AG04450 (cell line): ENCODE data around the gene MAPK7. TPM values are rescaled to one million over a fixed set of nuclear protein-coding genes. Genes with fewer than 3 reads are reported as not detected.
A peak's percentile ranks its signal among the peaks of the same experiment; 100 is the strongest.

Source experiments
- CTCF ChIA-PET: fragments of 300-600, 350-600 bp; formaldehyde crosslinking; extraction: SDS; loops from one replicate; lab custom pipeline; 2022; ENCODE audit warnings: antibody characterized with exemption, inconsistent platforms; lab: Charles Lee
- POLR2A ChIA-PET: fragments of 350-600 bp; formaldehyde crosslinking; extraction: SDS; loops from one replicate; lab custom pipeline; 2021; ENCODE audit warnings: antibody characterized with exemption, inconsistent platforms; lab: Yijun Ruan, JAX
- DNase-seq: peaks from one replicate; pipeline ENCODE4 v3.0.0-alpha.2; 2011; ENCODE audit warnings: low read depth, low spot score
- H3K27ac ChIP-seq: one replicate; pipeline ENCODE4 v1.5.1; 2012; ENCODE audit warnings: low read depth, low read length, control low read depth
- H3K27me3 ChIP-seq: one replicate; pipeline ENCODE4 v1.6.0; 2012; ENCODE audit warnings: low read length; ENCODE audit not compliant: control insufficient read depth, insufficient read depth
- H3K4me3 ChIP-seq: 2 replicates; pipeline ENCODE4 v1.5.1; 2011; ENCODE audit warnings: mild to moderate bottlenecking, low read depth, low read length, control low read depth
- H3K9me3 ChIP-seq: 2 replicates; pipeline ENCODE4 v1.5.1; 2012; ENCODE audit warnings: low read length; ENCODE audit not compliant: control insufficient read depth, insufficient read depth
- CTCF ChIP-seq: IDR thresholded peaks from 2 replicates; pipeline ENCODE4 v1.5.1; 2011; ENCODE audit warnings: low read depth, low read length, control low read depth, inconsistent platforms
- polyA minus RNA-seq: library from RNA; depleted of rRNA, polyadenylated mRNA; stranded (reverse); fragments of >200 nt; gene quantifications from 2 replicates; pipeline ENCODE4 v1.2.3, GENCODE V29; 2011; rRNA and poly(A)+ RNA removed
- polyA plus RNA-seq: library from polyadenylated mRNA; depleted of rRNA; stranded (reverse); fragments of >200 nt; gene quantifications from 2 replicates; pipeline ENCODE4 v1.2.3, GENCODE V29; 2011; rRNA removed

Gene MAPK7
- polyA plus RNA-seq (6.2 and 11.0 TPM in 2 replicates), polyA minus RNA-seq (35.7 and 53.6 TPM in 2 replicates)

- no peaks in the 10 kb centered on the region for H3K27me3 ChIP-seq
- CTCF ChIA-PET = interaction anchor here (1.4 to 3.5 kb wide), 4 partner anchors 13 to 69 kb away, joined by 5 to 26 read pairs (median 15); partner anchors contain the start of gene B9D1
- no peak for TF ChIP-seq CTCF
These were observed at the start of gene MAPK7 for GRCh38 chr17:19378416-19379360. MAPK7 (plus strand) TSS chr17:19378498; CDS start chr17:19378901, 403 bp downstream.

GRCh38 chr17:19329136-19329535 lies 49.2 kb upstream of the MAPK7 start:
- no peak for DNase-seq
- no peaks in the 10 kb centered on the region for H3K27me3 ChIP-seq
- H3K9me3 ChIP-seq = no peaks in the 10 kb centered on the region; the same call in 1 of the 2 replicates
- ChIA-PET CTCF (interaction anchor here (0.6 to 2.3 kb wide), 3 partner anchors 34 to 184 kb away, joined by 3 to 7 read pairs (median 6); partner anchors contain the start of gene B9D1), POLR2A (interaction anchor here (1.2 to 1.5 kb wide), 2 partner anchors 25 to 80 kb away, joined by 3 read pairs; no protein-coding TSS in a partner anchor)
- H3K4me3 ChIP-seq = no peak overlapping the region
- H3K27ac ChIP-seq = no peak overlapping the region
- no peak for TF ChIP-seq CTCF

More at GRCh38 chr17:19378416-19379360, at the start of gene MAPK7:
- Histone ChIP-seq H3K27ac (peak within 1 kb of the TSS; percentile 99), H3K9me3 (no peaks in the 10 kb centered on the region; the same call in 1 of the 2 replicates), H3K4me3 (peak within 1 kb of the TSS; percentile 86)
- no peak for DNase-seq
- POLR2A ChIA-PET = interaction anchor here (0.6 to 2.5 kb wide), 12 partner anchors 9 to 135 kb away, joined by 3 to 52 read pairs (median 6); partner anchors contain the start of genes B9D1, MFAP4 and RNF112

- TF ChIP-seq CTCF = no peak
- Histone ChIP-seq H3K4me3 (no peak overlapping the region), H3K27me3 (no peaks in the 10 kb centered on the region), H3K27ac (peak overlapping the region; percentile 21), H3K9me3 (no peaks in the 10 kb centered on the region; the same call in 1 of the 2 replicates)
- CTCF ChIA-PET = interaction anchor here (2.3 kb wide), 1 partner anchor 33 kb away, joined by 6 read pairs; the partner anchor contains the start of gene B9D1
- DNase-seq = no peak
- POLR2A ChIA-PET = interaction anchor here (1.2 kb wide), 1 partner anchor 24 kb away, joined by 3 read pairs; no protein-coding TSS in a partner anchor
These were observed 48.5 kb upstream of the MAPK7 start for GRCh38 chr17:19329839-19330238.

GRCh38 chr17:19330271-19330670 lies 48.0 kb upstream of the MAPK7 start:
- Histone ChIP-seq H3K27ac (peak overlapping the region; percentile 83), H3K27me3 (no peaks in the 10 kb centered on the region), H3K9me3 (no peaks in the 10 kb centered on the region; the same call in 1 of the 2 replicates), H3K4me3 (no peak overlapping the region)
- POLR2A ChIA-PET = interaction anchor here (1.2 kb wide), 1 partner anchor 24 kb away, joined by 3 read pairs; no protein-coding TSS in a partner anchor
- no peak for TF ChIP-seq CTCF
- no peak for DNase-seq
- CTCF ChIA-PET = interaction anchor here (0.5 to 2.3 kb wide), 2 partner anchors 32 to 1244 kb away, joined by 6 to 12 read pairs; partner anchors contain the start of gene B9D1
